ENCODE data around the gene STAG3. TPM values are rescaled to one million over a fixed set of nuclear protein-coding genes. Genes with fewer than 3 reads are reported as not detected.
A peak's percentile ranks its signal among the peaks of the same experiment; 100 is the strongest.
"Not testable (repeated sequence)": the region's sequence is repeated elsewhere in the genome, so short reads cannot be mapped to it uniquely, and the experiment has no call there.

STAG3 gene
- total and polyA plus RNA-seq, 2 experiments from 2014 or later: 4.6 to 4.7 TPM

GRCh38 chr7:100192969-100193368 lies 15.3 kb downstream of the STAG3 start (continued):
- TF ChIP-seq EZH2phosphoT487 (IDR thresholded peaks at IDR 0.05; ENCODE audit: unreplicated experiment): no peak

GRCh38 chr7:100195222-100195621 lies 17.5 kb downstream of the STAG3 start:
- no peaks in the 10 kb centered on the region for H3K9me2 ChIP-seq (ENCODE audit: insufficient read depth)
- ATAC-seq: peak; percentile 35; the same call in 1 of the 3 replicates
- no peak overlapping the region for H3K27ac Mint-ChIP-seq

DNA sequence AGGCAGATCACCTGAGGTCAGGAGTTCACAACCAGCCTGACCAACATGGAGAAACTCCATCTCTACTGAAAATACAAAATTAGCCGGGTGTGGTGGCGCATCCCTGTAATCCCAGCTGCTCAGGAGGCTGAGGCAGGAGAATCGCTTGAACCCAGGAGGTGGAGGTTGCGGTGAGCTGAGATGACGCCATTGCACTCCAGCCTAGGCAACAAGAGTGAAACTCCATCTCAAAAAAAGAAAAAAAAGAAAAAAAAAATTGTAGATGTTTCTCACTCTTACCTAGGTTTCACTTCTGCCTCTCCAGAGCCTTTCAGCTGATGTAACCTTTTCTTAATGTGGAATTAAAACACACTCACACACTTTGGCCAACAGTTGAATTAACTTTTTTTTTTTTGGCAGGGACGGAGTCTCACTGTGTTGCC lies 18.2 kb downstream of the STAG3 start:
- not testable (repeated sequence) for H3K27me3 ChIP-seq (ENCODE audit: insufficient read depth); H3K4me2 ChIP-seq; H3K4me1 Mint-ChIP-seq; H3K36me3 Mint-ChIP-seq (ENCODE audit: low read depth); H3K9me3 Mint-ChIP-seq; ATAC-seq; H3K9me2 ChIP-seq (ENCODE audit: insufficient read depth); H3K27ac ChIP-seq (ENCODE audit: low read depth); H4K20me1 ChIP-seq (replicated peaks; ENCODE audit: insufficient read depth); H3K79me2 ChIP-seq (replicated peaks; ENCODE audit: insufficient read depth); H3K4me1 ChIP-seq (ENCODE audit: insufficient read depth); H3F3A ChIP-seq (replicated peaks; ENCODE audit: low read depth); DNase-seq (ENCODE audit: low spot score); H3K4me3 Mint-ChIP-seq; H3K36me3 ChIP-seq (ENCODE audit: insufficient read depth); H2AFZ ChIP-seq; H3K4me3 ChIP-seq; H3K27ac Mint-ChIP-seq
- H3K27me3 Mint-ChIP-seq (ENCODE audit: insufficient read depth, low read depth, poor library complexity): peaks cover 13% of the 10 kb centered on the region

More at GRCh38 chr7:100195222-100195621, 17.5 kb downstream of the STAG3 start:
- H2AFZ ChIP-seq: no peak overlapping the region
- no peaks in the 10 kb centered on the region for H3K4me1 ChIP-seq (ENCODE audit: insufficient read depth)
- no peaks in the 10 kb centered on the region for H3K9me3 Mint-ChIP-seq
- no peaks in the 10 kb centered on the region for H3K79me2 ChIP-seq (replicated peaks; ENCODE audit: insufficient read depth)
- H3K36me3 Mint-ChIP-seq (ENCODE audit: low read depth): no peaks in the 10 kb centered on the region
- peaks cover 11% of the 10 kb centered on the region for H3K27me3 Mint-ChIP-seq (ENCODE audit: insufficient read depth, low read depth, poor library complexity)
- H3K4me3 Mint-ChIP-seq: no peak overlapping the region
- DNase-seq (ENCODE audit: low spot score): no peak
- no peak overlapping the region for H3K4me2 ChIP-seq
- TF ChIP-seq CTCF (conservative IDR thresholded peaks at IDR 0.05; ENCODE audit: low read depth in 2 of 2) (no peak), ZNF114 (CRISPR knock-in tag; IDR thresholded peaks at IDR 0.05) (no peak), EZH2phosphoT487 (IDR thresholded peaks at IDR 0.05; ENCODE audit: unreplicated experiment) (no peak), JUNB (IDR thresholded peaks at IDR 0.05; ENCODE audit: unreplicated experiment) (no peak), STAT1 (IDR thresholded peaks at IDR 0.05; ENCODE audit: unreplicated experiment) (no peak)
- no peaks in the 10 kb centered on the region for H4K20me1 ChIP-seq (replicated peaks; ENCODE audit: insufficient read depth)
- H3K36me3 ChIP-seq (ENCODE audit: insufficient read depth): no peaks in the 10 kb centered on the region
- H3K4me1 Mint-ChIP-seq: peaks cover 11% of the 10 kb centered on the region
- no peak overlapping the region for H3K27ac ChIP-seq (ENCODE audit: low read depth)
- H3F3A ChIP-seq (replicated peaks; ENCODE audit: low read depth): no peaks in the 10 kb centered on the region
- no peak overlapping the region for H3K4me3 ChIP-seq
- no peaks in the 10 kb centered on the region for H3K27me3 ChIP-seq (ENCODE audit: insufficient read depth)

DNA sequence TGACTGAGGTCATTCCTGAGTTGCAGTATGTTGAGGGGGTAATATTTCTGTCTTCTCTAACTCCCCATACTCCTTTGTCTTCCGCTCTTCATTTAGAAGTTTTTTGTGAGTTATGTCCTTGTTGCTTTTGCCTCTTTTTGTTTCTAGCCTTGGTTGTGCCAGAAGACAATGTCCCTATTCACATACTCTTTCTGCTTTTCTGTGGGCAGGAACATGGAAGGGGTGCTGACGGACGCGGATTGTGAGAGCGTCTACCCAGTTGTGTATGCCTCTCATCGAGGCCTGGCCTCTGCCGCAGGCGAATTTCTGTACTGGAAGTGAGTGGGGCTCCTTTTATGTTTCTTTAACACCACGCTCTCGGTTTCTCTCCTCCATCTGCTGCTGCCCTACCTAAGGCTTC lies 20.5 kb downstream of the STAG3 start:
- peaks cover 11% of the 10 kb centered on the region for H3K27me3 Mint-ChIP-seq (ENCODE audit: insufficient read depth, low read depth, poor library complexity)

More for the DNA sequence above, 20.5 kb downstream of the STAG3 start:
- H3K4me1 Mint-ChIP-seq: peaks cover 16% of the 10 kb centered on the region
- ATAC-seq: no peak
- H3K27ac Mint-ChIP-seq: no peak overlapping the region
- H3K9me3 Mint-ChIP-seq: no peaks in the 10 kb centered on the region
- Histone ChIP-seq H3K79me2 (replicated peaks; ENCODE audit: insufficient read depth) (no peaks in the 10 kb centered on the region), H3K9me2 (ENCODE audit: insufficient read depth) (no peaks in the 10 kb centered on the region), H3K4me1 (ENCODE audit: insufficient read depth) (no peaks in the 10 kb centered on the region; the same call in 1 of the 2 replicates), H3K4me2 (no peak overlapping the region), H3F3A (replicated peaks; ENCODE audit: low read depth) (no peaks in the 10 kb centered on the region), H2AFZ (no peak overlapping the region), H3K27me3 (ENCODE audit: insufficient read depth) (no peaks in the 10 kb centered on the region), H4K20me1 (replicated peaks; ENCODE audit: insufficient read depth) (no peaks in the 10 kb centered on the region), H3K27ac (ENCODE audit: low read depth) (no peak overlapping the region), H3K36me3 (ENCODE audit: insufficient read depth) (no peaks in the 10 kb centered on the region), H3K4me3 (no peak overlapping the region)
- H3K36me3 Mint-ChIP-seq (ENCODE audit: low read depth): no peaks in the 10 kb centered on the region
- TF ChIP-seq CTCF (conservative IDR thresholded peaks at IDR 0.05; ENCODE audit: low read depth in 2 of 2) (no peak), EZH2 (IDR thresholded peaks at IDR 0.05; ENCODE audit: low read depth, unreplicated experiment) (no peak)
- no peak overlapping the region for H3K4me3 Mint-ChIP-seq
- DNase-seq (ENCODE audit: low spot score): no peak

Data from GM23338 (cell line).